ENCODE data around the gene LYST.

The LYST gene

GRCh38 chr1:235834620-235835019 is 32.1 kb downstream of the LYST start:
- H3K4me1 ChIP-seq (ENCODE audit: insufficient read depth, low read length) = no peaks in the 10 kb centered on the region
- no peaks in the 10 kb centered on the region for H3K36me3 ChIP-seq (ENCODE audit: insufficient read depth, low read length)
- no peaks in the 10 kb centered on the region for H3K9me3 ChIP-seq (ENCODE audit: control insufficient read depth, insufficient read depth, low read length)
- H3K9ac ChIP-seq (ENCODE audit: low read depth, low read length) = no peak overlapping the region

GRCh38 chr1:235832011-235832410 is 34.7 kb downstream of the LYST start:
- Histone ChIP-seq H3K4me1 (ENCODE audit: insufficient read depth, low read length) (no peaks in the 10 kb centered on the region), H3K36me3 (ENCODE audit: insufficient read depth, low read length) (no peaks in the 10 kb centered on the region), H3K9ac (ENCODE audit: low read depth, low read length) (no peak overlapping the region), H3K9me3 (ENCODE audit: control insufficient read depth, insufficient read depth, low read length) (no peaks in the 10 kb centered on the region)

DNA sequence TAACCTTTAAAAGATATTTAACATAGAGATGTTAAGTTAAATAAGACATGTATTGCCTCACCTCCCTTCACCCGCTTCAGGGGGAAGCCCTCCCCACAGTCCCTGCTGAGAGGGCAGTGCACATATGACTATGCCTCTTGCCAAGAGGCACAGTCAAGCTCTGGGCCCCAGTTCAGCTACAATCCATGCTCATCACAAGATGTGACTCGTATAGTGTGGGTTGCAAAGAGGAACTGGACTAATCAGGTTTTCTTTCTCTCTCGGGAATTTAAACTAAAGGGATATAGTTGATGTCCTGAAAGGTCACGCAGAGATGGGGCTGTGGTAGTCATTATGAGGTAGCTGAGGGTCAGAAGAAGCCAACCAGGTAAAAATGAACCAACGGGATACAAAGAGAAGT is 35.6 kb downstream of the LYST start:
- Histone ChIP-seq H3K4me1 (ENCODE audit: insufficient read depth, low read length) (no peaks in the 10 kb centered on the region), H3K9me3 (ENCODE audit: control insufficient read depth, insufficient read depth, low read length) (no peaks in the 10 kb centered on the region), H3K36me3 (ENCODE audit: insufficient read depth, low read length) (no peaks in the 10 kb centered on the region), H3K9ac (ENCODE audit: low read depth, low read length) (no peak overlapping the region)

GRCh38 chr1:235826102-235826854 is 40.4 kb downstream of the LYST start:
- no peaks in the 10 kb centered on the region for H3K36me3 ChIP-seq (ENCODE audit: insufficient read depth, low read length)
- no peaks in the 10 kb centered on the region for H3K4me1 ChIP-seq (ENCODE audit: insufficient read depth, low read length)
- no peak overlapping the region for H3K9ac ChIP-seq (ENCODE audit: low read depth, low read length)
- H3K9me3 ChIP-seq (ENCODE audit: control insufficient read depth, insufficient read depth, low read length) = no peaks in the 10 kb centered on the region

- Histone ChIP-seq H3K9me3 (ENCODE audit: control insufficient read depth, insufficient read depth, low read length) (no peaks in the 10 kb centered on the region), H3K9ac (ENCODE audit: low read depth, low read length) (no peak overlapping the region), H3K36me3 (ENCODE audit: insufficient read depth, low read length) (no peaks in the 10 kb centered on the region), H3K4me1 (ENCODE audit: insufficient read depth, low read length) (no peaks in the 10 kb centered on the region)
These were observed 41.5 kb downstream of the LYST start for GRCh38 chr1:235825229-235825628.

GRCh38 chr1:235823684-235824083 is 43.0 kb downstream of the LYST start:
- H3K9ac ChIP-seq (ENCODE audit: low read depth, low read length) = no peak overlapping the region
- H3K9me3 ChIP-seq (ENCODE audit: control insufficient read depth, insufficient read depth, low read length) = no peaks in the 10 kb centered on the region
- H3K36me3 ChIP-seq (ENCODE audit: insufficient read depth, low read length) = no peaks in the 10 kb centered on the region
- no peaks in the 10 kb centered on the region for H3K4me1 ChIP-seq (ENCODE audit: insufficient read depth, low read length)

- Histone ChIP-seq H3K9me3 (ENCODE audit: control insufficient read depth, insufficient read depth, low read length) (no peaks in the 10 kb centered on the region), H3K36me3 (ENCODE audit: insufficient read depth, low read length) (no peaks in the 10 kb centered on the region), H3K9ac (ENCODE audit: low read depth, low read length) (no peak overlapping the region), H3K4me1 (ENCODE audit: insufficient read depth, low read length) (no peaks in the 10 kb centered on the region)
These were observed 44.0 kb downstream of the LYST start for GRCh38 chr1:235822685-235823084.

GRCh38 chr1:235821361-235821981 is 45.2 kb downstream of the LYST start:
- no peak overlapping the region for H3K9ac ChIP-seq (ENCODE audit: low read depth, low read length)
- no peaks in the 10 kb centered on the region for H3K36me3 ChIP-seq (ENCODE audit: insufficient read depth, low read length)
- no peaks in the 10 kb centered on the region for H3K4me1 ChIP-seq (ENCODE audit: insufficient read depth, low read length)
- no peaks in the 10 kb centered on the region for H3K9me3 ChIP-seq (ENCODE audit: control insufficient read depth, insufficient read depth, low read length)

- Histone ChIP-seq H3K9ac (ENCODE audit: low read depth, low read length) (no peak overlapping the region), H3K4me1 (ENCODE audit: insufficient read depth, low read length) (no peaks in the 10 kb centered on the region), H3K9me3 (ENCODE audit: control insufficient read depth, insufficient read depth, low read length) (no peaks in the 10 kb centered on the region), H3K36me3 (ENCODE audit: insufficient read depth, low read length) (no peaks in the 10 kb centered on the region)
These were observed 46.6 kb downstream of the LYST start for GRCh38 chr1:235820061-235820460.

- Histone ChIP-seq H3K9me3 (ENCODE audit: control insufficient read depth, insufficient read depth, low read length) (no peaks in the 10 kb centered on the region), H3K9ac (ENCODE audit: low read depth, low read length) (no peak overlapping the region), H3K4me1 (ENCODE audit: insufficient read depth, low read length) (no peaks in the 10 kb centered on the region; the same call in none of the 2 replicates), H3K36me3 (ENCODE audit: insufficient read depth, low read length) (no peaks in the 10 kb centered on the region)
These were observed 48.0 kb downstream of the LYST start for GRCh38 chr1:235818632-235819136.

GRCh38 chr1:235817101-235817728 is 49.5 kb downstream of the LYST start:
- no peaks in the 10 kb centered on the region; the same call in none of the 2 replicates for H3K4me1 ChIP-seq (ENCODE audit: insufficient read depth, low read length)
- no peaks in the 10 kb centered on the region for H3K36me3 ChIP-seq (ENCODE audit: insufficient read depth, low read length)
- H3K9ac ChIP-seq (ENCODE audit: low read depth, low read length) = no peak overlapping the region
- no peaks in the 10 kb centered on the region for H3K9me3 ChIP-seq (ENCODE audit: control insufficient read depth, insufficient read depth, low read length)

- no peak overlapping the region for H3K9ac ChIP-seq (ENCODE audit: low read depth, low read length)
- H3K4me1 ChIP-seq (ENCODE audit: insufficient read depth, low read length) = peaks cover 4% of the 10 kb centered on the region
- no peaks in the 10 kb centered on the region for H3K36me3 ChIP-seq (ENCODE audit: insufficient read depth, low read length)
- no peaks in the 10 kb centered on the region for H3K9me3 ChIP-seq (ENCODE audit: control insufficient read depth, insufficient read depth, low read length)
These were observed 56.9 kb downstream of the LYST start for GRCh38 chr1:235809688-235810397.

- no peaks in the 10 kb centered on the region for H3K9me3 ChIP-seq (ENCODE audit: control insufficient read depth, insufficient read depth, low read length)
- no peak overlapping the region for H3K9ac ChIP-seq (ENCODE audit: low read depth, low read length)
- H3K36me3 ChIP-seq (ENCODE audit: insufficient read depth, low read length) = no peaks in the 10 kb centered on the region
- H3K4me1 ChIP-seq (ENCODE audit: insufficient read depth, low read length) = peaks cover 4% of the 10 kb centered on the region; the same call in 1 of the 2 replicates
These were observed 58.5 kb downstream of the LYST start for GRCh38 chr1:235808223-235808622.

DNA sequence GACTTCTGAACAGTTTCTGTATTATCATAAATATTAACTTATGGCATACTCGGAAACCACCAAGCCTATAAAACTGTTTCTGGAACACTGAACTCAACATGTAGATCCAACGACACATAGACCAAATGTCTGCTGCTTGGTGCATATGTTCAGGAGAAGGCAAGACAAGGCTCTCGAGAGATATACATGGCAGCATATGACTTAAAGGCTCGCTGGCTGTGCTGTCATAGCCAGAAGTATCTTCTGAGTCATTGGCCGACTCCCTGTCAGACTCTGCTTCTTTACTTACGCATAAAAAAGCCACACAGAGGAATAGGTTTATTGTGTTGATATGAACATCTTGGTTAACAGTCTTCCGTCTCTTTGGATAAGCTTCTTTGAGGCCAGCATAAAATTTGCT is 60.6 kb downstream of the LYST start:
- H3K9ac ChIP-seq (ENCODE audit: low read depth, low read length) = no peak overlapping the region
- H3K4me1 ChIP-seq (ENCODE audit: insufficient read depth, low read length) = peaks cover 4% of the 10 kb centered on the region; the same call in 1 of the 2 replicates
- no peaks in the 10 kb centered on the region for H3K9me3 ChIP-seq (ENCODE audit: control insufficient read depth, insufficient read depth, low read length)
- H3K36me3 ChIP-seq (ENCODE audit: insufficient read depth, low read length) = no peaks in the 10 kb centered on the region

Data from ES-I3 (cell line).